ENCODE data around the gene EPS15. TPM values are rescaled to one million over a fixed set of nuclear protein-coding genes. Genes with fewer than 3 reads are reported as not detected.
A peak's percentile ranks its signal among the peaks of the same experiment; 100 is the strongest.
"Not testable (repeated sequence)": the region's sequence is repeated elsewhere in the genome, so short reads cannot be mapped to it uniquely, and the experiment has no call there.

Gene EPS15
- total RNA-seq, 1 experiment from 2014 or later = 9.3 TPM

- no peaks in the 10 kb centered on the region for H3K27me3 ChIP-seq
- no peak overlapping the region for H3K4me3 ChIP-seq
- no peaks in the 10 kb centered on the region for H3K9me3 ChIP-seq
- no peak for DNase-seq
- peaks cover 6% of the 10 kb centered on the region; the same call in 1 of the 2 replicates for H3K36me3 ChIP-seq
Measured at GRCh38 chr1:51499694-51500093, 19.4 kb downstream of the EPS15 start.

GRCh38 chr1:51498924-51499323 lies 20.1 kb downstream of the EPS15 start:
- Histone ChIP-seq H3K9me3 (no peaks in the 10 kb centered on the region), H3K27me3 (no peaks in the 10 kb centered on the region), H3K36me3 (peaks cover 4% of the 10 kb centered on the region; the same call in 1 of the 2 replicates), H3K4me3 (no peak overlapping the region)
- no peak for DNase-seq

GRCh38 chr1:51497340-51497739 lies 21.7 kb downstream of the EPS15 start:
- no peaks in the 10 kb centered on the region for H3K27me3 ChIP-seq
- no peak overlapping the region for H3K4me3 ChIP-seq
- no peak for DNase-seq
- H3K9me3 ChIP-seq = no peaks in the 10 kb centered on the region
- H3K36me3 ChIP-seq = no peaks in the 10 kb centered on the region; the same call in 1 of the 2 replicates

GRCh38 chr1:51494138-51494830 lies 24.8 kb downstream of the EPS15 start:
- Histone ChIP-seq H3K36me3 (no peaks in the 10 kb centered on the region), H3K27me3 (no peaks in the 10 kb centered on the region), H3K4me3 (no peak overlapping the region), H3K9me3 (no peaks in the 10 kb centered on the region)
- DNase-seq = no peak

- DNase-seq = no peak
- Histone ChIP-seq H3K4me3 (no peak overlapping the region), H3K9me3 (no peaks in the 10 kb centered on the region), H3K36me3 (no peaks in the 10 kb centered on the region), H3K27me3 (no peaks in the 10 kb centered on the region)
Measured at GRCh38 chr1:51491166-51491981, 27.7 kb downstream of the EPS15 start.

GRCh38 chr1:51489472-51489871 lies 29.6 kb downstream of the EPS15 start:
- no peaks in the 10 kb centered on the region for H3K9me3 ChIP-seq
- no peaks in the 10 kb centered on the region for H3K36me3 ChIP-seq
- DNase-seq = no peak
- no peak overlapping the region for H3K4me3 ChIP-seq
- no peaks in the 10 kb centered on the region for H3K27me3 ChIP-seq

GRCh38 chr1:51488372-51489050 lies 30.6 kb downstream of the EPS15 start:
- Histone ChIP-seq H3K4me3 (no peak overlapping the region), H3K27me3 (no peaks in the 10 kb centered on the region), H3K36me3 (no peaks in the 10 kb centered on the region), H3K9me3 (no peaks in the 10 kb centered on the region)
- DNase-seq = no peak

GRCh38 chr1:51487628-51488027 lies 31.4 kb downstream of the EPS15 start:
- H3K4me3 ChIP-seq = no peak overlapping the region
- no peaks in the 10 kb centered on the region; the same call in 1 of the 2 replicates for H3K36me3 ChIP-seq
- no peaks in the 10 kb centered on the region for H3K9me3 ChIP-seq
- DNase-seq = no peak
- no peaks in the 10 kb centered on the region for H3K27me3 ChIP-seq

- DNase-seq = no peak
- H3K36me3 ChIP-seq = peaks cover 1% of the 10 kb centered on the region; the same call in 1 of the 2 replicates
- H3K4me3 ChIP-seq = no peak overlapping the region
- H3K9me3 ChIP-seq = no peaks in the 10 kb centered on the region
- H3K27me3 ChIP-seq = no peaks in the 10 kb centered on the region
Measured at GRCh38 chr1:51484591-51484990, 34.5 kb downstream of the EPS15 start.

- Histone ChIP-seq H3K36me3 (peaks cover 5% of the 10 kb centered on the region; the same call in 1 of the 2 replicates), H3K4me3 (no peak overlapping the region), H3K27me3 (no peaks in the 10 kb centered on the region), H3K9me3 (no peaks in the 10 kb centered on the region)
- DNase-seq = no peak
Measured at GRCh38 chr1:51482881-51483280, 36.2 kb downstream of the EPS15 start.

- not testable (repeated sequence) for H3K27me3 ChIP-seq, H3K9me3 ChIP-seq, H3K36me3 ChIP-seq, H3K4me3 ChIP-seq, DNase-seq
Measured at GRCh38 chr1:51474832-51475620, 44.0 kb downstream of the EPS15 start.

GRCh38 chr1:51473331-51474115 lies 45.5 kb downstream of the EPS15 start:
- no peaks in the 10 kb centered on the region for H3K27me3 ChIP-seq
- no peaks in the 10 kb centered on the region; the same call in 1 of the 2 replicates for H3K36me3 ChIP-seq
- H3K4me3 ChIP-seq = no peak overlapping the region
- H3K9me3 ChIP-seq = no peaks in the 10 kb centered on the region; the same call in 1 of the 2 replicates
- DNase-seq = no peak

- Histone ChIP-seq H3K9me3 (no peaks in the 10 kb centered on the region; the same call in 1 of the 2 replicates), H3K36me3 (no peaks in the 10 kb centered on the region; the same call in 1 of the 2 replicates), H3K27me3 (no peaks in the 10 kb centered on the region), H3K4me3 (no peak overlapping the region)
- DNase-seq = peak; percentile 4
Measured at GRCh38 chr1:51472359-51472758, 46.7 kb downstream of the EPS15 start.

GRCh38 chr1:51469518-51469917 lies 49.5 kb downstream of the EPS15 start:
- no peak for DNase-seq
- Histone ChIP-seq H3K4me3 (no peak overlapping the region), H3K36me3 (no peaks in the 10 kb centered on the region; the same call in 1 of the 2 replicates), H3K27me3 (no peaks in the 10 kb centered on the region), H3K9me3 (no peaks in the 10 kb centered on the region)

- Histone ChIP-seq H3K36me3 (no peaks in the 10 kb centered on the region; the same call in none of the 2 replicates), H3K4me3 (no peak overlapping the region), H3K27me3 (no peaks in the 10 kb centered on the region), H3K9me3 (no peaks in the 10 kb centered on the region)
- no peak for DNase-seq
Measured at GRCh38 chr1:51464828-51465227, 54.2 kb downstream of the EPS15 start.

- H3K36me3 ChIP-seq = no peaks in the 10 kb centered on the region; the same call in none of the 2 replicates
- H3K9me3 ChIP-seq = no peaks in the 10 kb centered on the region
- no peaks in the 10 kb centered on the region for H3K27me3 ChIP-seq
- H3K4me3 ChIP-seq = no peak overlapping the region
- no peak for DNase-seq
Measured at GRCh38 chr1:51463561-51463960, 55.5 kb downstream of the EPS15 start.

Measured in MG63 (cell line).